SW480 (cell line): ENCODE measurements around the gene TAPBPL.
A peak's percentile ranks its signal among the peaks of the same experiment; 100 is the strongest.
"Not testable (repeated sequence)": the region's sequence is repeated elsewhere in the genome, so short reads cannot be mapped to it uniquely, and the experiment has no call there.

Source experiments
- DNase-seq: peaks from one replicate; pipeline ENCODE4 v3.0.0-alpha.2; 2016; ENCODE audit warnings: low spot score

TAPBPL gene

GRCh38 chr12:6462234-6462995, 10.6 kb downstream of the TAPBPL start:
- DNase-seq: no peak

GRCh38 chr12:6463216-6463615, 11.4 kb downstream of the TAPBPL start:
- DNase-seq: no peak

GRCh38 chr12:6463858-6464257, 12.0 kb downstream of the TAPBPL start:
- DNase-seq: no peak

GRCh38 chr12:6464531-6464930, 12.7 kb downstream of the TAPBPL start:
- no peak for DNase-seq

- peak; percentile 71 for DNase-seq
These were observed 13.8 kb downstream of the TAPBPL start for GRCh38 chr12:6465467-6466183.

- no peak for DNase-seq
These were observed 14.3 kb downstream of the TAPBPL start for GRCh38 chr12:6466184-6466573.

GRCh38 chr12:6466751-6467150, 14.9 kb downstream of the TAPBPL start:
- DNase-seq: not testable (repeated sequence)

- not testable (repeated sequence) for DNase-seq
These were observed 15.9 kb downstream of the TAPBPL start for GRCh38 chr12:6467571-6468282.

- DNase-seq: no peak
These were observed 16.4 kb downstream of the TAPBPL start for GRCh38 chr12:6468283-6468575.

GRCh38 chr12:6469092-6469491, 17.2 kb downstream of the TAPBPL start:
- no peak for DNase-seq

GRCh38 chr12:6469609-6470374, 17.9 kb downstream of the TAPBPL start:
- peak; percentile 20 for DNase-seq

GRCh38 chr12:6470375-6471163, 18.7 kb downstream of the TAPBPL start, which contains the start of gene VAMP1:
Gene VAMP1 (minus strand): TSS chr12:6470677. CDS start chr12:6470531, 146 bp downstream.
- peak; percentile 99 for DNase-seq

- no peak for DNase-seq
These were observed 20.1 kb downstream of the TAPBPL start for GRCh38 chr12:6471989-6472360.

GRCh38 chr12:6472491-6472890, 20.6 kb downstream of the TAPBPL start:
- no peak for DNase-seq

GRCh38 chr12:6475233-6475975, 23.6 kb downstream of the TAPBPL start:
- DNase-seq: not testable (repeated sequence)

- DNase-seq: no peak
These were observed 24.6 kb downstream of the TAPBPL start for GRCh38 chr12:6476489-6476888.

- DNase-seq: not testable (repeated sequence)
These were observed 25.9 kb downstream of the TAPBPL start for GRCh38 chr12:6477601-6478377.

GRCh38 chr12:6478416-6478815, 26.6 kb downstream of the TAPBPL start:
- no peak for DNase-seq

GRCh38 chr12:6488240-6488639, 36.4 kb downstream of the TAPBPL start:
- DNase-seq: no peak

- DNase-seq: no peak
These were observed 37.6 kb downstream of the TAPBPL start for GRCh38 chr12:6489449-6489848.
